ENCODE measurements around the gene PLSCR3.
"Not testable (repeated sequence)": the region's sequence is repeated elsewhere in the genome, so short reads cannot be mapped to it uniquely, and the experiment has no call there.

PLSCR3 gene

DNA sequence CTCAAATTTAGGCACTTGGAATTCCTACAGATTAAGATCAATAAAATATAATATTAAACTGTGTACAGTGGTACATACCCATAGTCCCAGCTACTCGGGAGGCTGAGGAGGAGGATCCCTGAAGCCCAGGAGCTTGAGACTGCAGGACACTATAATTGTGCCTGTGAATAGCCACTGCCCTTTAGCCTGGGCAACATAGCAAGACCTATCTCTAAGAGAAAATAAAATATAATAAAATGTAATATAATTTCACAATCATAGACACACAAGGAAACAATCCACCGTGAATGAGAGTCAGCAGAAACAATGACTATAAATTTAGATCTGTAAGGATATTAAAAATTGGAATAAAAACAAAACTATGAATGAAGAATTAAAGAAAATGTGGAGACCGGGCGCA, 23.5 kb downstream of the PLSCR3 start (continued):
- TF ChIP-seq, protein P1, sequence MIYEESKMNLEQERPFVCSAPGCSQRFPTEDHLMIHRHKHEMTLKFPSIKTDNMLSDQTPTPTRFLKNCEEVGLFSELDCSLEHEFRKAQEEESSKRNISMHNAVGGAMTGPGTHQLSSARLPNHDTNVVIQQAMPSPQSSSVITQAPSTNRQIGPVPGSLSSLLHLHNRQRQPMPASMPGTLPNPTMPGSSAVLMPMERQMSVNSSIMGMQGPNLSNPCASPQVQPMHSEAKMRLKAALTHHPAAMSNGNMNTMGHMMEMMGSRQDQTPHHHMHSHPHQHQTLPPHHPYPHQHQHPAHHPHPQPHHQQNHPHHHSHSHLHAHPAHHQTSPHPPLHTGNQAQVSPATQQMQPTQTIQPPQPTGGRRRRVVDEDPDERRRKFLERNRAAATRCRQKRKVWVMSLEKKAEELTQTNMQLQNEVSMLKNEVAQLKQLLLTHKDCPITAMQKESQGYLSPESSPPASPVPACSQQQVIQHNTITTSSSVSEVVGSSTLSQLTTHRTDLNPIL (CRISPR knock-in tag; IDR thresholded peaks at IDR 0.05; ENCODE audit: low read depth), result no peak
- TF ChIP-seq BACH2 (CRISPR knock-in tag; IDR thresholded peaks at IDR 0.05; ENCODE audit: borderline replicate concordance), result no peak

DNA sequence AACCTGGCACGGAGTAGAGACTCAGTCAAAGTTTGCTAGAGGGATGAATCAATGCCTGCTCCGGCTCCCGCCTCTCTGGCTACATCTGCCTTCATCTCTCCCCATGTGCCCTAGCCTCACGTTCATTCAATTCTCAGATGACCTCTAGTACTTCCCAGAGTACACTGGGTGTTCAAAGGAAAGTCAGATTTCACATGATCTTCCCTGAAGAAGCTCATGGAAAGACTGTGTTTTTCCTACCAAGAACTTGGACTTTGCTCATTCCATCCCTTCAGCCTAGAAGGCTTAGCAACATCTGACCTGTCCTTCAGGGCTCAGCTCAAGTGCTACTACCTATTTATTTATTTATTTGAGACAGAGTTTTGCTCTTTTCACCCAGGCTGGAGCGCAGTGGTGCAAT, 24.5 kb downstream of the PLSCR3 start:
- TF ChIP-seq TCF4 (CRISPR knock-in tag; IDR thresholded peaks at IDR 0.05; ENCODE audit: borderline replicate concordance) (no peak), ISL1 (CRISPR knock-in tag; IDR thresholded peaks at IDR 0.05) (no peak), PPARA (CRISPR knock-in tag; IDR thresholded peaks at IDR 0.05; ENCODE audit: borderline replicate concordance) (no peak), SNAI2 (CRISPR knock-in tag; IDR thresholded peaks at IDR 0.05) (no peak), TOX (CRISPR knock-in tag; IDR thresholded peaks at IDR 0.05; ENCODE audit: borderline replicate concordance) (no peak), ZNF70 (CRISPR knock-in tag; IDR thresholded peaks at IDR 0.05) (no peak), OSR1 (CRISPR knock-in tag; IDR thresholded peaks at IDR 0.05) (no peak), RARB (CRISPR knock-in tag; IDR thresholded peaks at IDR 0.05) (no peak), ZNF8 (CRISPR knock-in tag; IDR thresholded peaks at IDR 0.05) (no peak), GLIS3 (CRISPR knock-in tag; IDR thresholded peaks at IDR 0.05) (no peak), ARNTL (CRISPR knock-in tag; IDR thresholded peaks at IDR 0.05; ENCODE audit: borderline replicate concordance, low read depth) (no peak), ZC3H10 (CRISPR knock-in tag; IDR thresholded peaks at IDR 0.05) (no peak), ZFP30 (CRISPR knock-in tag; IDR thresholded peaks at IDR 0.05) (no peak), CSDC2 (CRISPR knock-in tag; IDR thresholded peaks at IDR 0.05) (no peak)
- TF ChIP-seq, protein P2, sequence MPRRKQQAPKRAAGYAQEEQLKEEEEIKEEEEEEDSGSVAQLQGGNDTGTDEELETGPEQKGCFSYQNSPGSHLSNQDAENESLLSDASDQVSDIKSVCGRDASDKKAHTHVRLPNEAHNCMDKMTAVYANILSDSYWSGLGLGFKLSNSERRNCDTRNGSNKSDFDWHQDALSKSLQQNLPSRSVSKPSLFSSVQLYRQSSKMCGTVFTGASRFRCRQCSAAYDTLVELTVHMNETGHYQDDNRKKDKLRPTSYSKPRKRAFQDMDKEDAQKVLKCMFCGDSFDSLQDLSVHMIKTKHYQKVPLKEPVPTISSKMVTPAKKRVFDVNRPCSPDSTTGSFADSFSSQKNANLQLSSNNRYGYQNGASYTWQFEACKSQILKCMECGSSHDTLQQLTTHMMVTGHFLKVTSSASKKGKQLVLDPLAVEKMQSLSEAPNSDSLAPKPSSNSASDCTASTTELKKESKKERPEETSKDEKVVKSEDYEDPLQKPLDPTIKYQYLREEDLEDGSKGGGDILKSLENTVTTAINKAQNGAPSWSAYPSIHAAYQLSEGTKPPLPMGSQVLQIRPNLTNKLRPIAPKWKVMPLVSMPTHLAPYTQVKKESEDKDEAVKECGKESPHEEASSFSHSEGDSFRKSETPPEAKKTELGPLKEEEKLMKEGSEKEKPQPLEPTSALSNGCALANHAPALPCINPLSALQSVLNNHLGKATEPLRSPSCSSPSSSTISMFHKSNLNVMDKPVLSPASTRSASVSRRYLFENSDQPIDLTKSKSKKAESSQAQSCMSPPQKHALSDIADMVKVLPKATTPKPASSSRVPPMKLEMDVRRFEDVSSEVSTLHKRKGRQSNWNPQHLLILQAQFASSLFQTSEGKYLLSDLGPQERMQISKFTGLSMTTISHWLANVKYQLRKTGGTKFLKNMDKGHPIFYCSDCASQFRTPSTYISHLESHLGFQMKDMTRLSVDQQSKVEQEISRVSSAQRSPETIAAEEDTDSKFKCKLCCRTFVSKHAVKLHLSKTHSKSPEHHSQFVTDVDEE (CRISPR knock-in tag; IDR thresholded peaks at IDR 0.05), result no peak
- TF ChIP-seq, protein P1 (CRISPR knock-in tag; IDR thresholded peaks at IDR 0.05; ENCODE audit: low read depth), result no peak
- TF ChIP-seq, protein P3, sequence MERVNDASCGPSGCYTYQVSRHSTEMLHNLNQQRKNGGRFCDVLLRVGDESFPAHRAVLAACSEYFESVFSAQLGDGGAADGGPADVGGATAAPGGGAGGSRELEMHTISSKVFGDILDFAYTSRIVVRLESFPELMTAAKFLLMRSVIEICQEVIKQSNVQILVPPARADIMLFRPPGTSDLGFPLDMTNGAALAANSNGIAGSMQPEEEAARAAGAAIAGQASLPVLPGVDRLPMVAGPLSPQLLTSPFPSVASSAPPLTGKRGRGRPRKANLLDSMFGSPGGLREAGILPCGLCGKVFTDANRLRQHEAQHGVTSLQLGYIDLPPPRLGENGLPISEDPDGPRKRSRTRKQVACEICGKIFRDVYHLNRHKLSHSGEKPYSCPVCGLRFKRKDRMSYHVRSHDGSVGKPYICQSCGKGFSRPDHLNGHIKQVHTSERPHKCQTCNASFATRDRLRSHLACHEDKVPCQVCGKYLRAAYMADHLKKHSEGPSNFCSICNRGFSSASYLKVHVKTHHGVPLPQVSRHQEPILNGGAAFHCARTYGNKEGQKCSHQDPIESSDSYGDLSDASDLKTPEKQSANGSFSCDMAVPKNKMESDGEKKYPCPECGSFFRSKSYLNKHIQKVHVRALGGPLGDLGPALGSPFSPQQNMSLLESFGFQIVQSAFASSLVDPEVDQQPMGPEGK (CRISPR knock-in tag; IDR thresholded peaks at IDR 0.05; ENCODE audit: borderline replicate concordance), result no peak
- TF ChIP-seq, protein P4, sequence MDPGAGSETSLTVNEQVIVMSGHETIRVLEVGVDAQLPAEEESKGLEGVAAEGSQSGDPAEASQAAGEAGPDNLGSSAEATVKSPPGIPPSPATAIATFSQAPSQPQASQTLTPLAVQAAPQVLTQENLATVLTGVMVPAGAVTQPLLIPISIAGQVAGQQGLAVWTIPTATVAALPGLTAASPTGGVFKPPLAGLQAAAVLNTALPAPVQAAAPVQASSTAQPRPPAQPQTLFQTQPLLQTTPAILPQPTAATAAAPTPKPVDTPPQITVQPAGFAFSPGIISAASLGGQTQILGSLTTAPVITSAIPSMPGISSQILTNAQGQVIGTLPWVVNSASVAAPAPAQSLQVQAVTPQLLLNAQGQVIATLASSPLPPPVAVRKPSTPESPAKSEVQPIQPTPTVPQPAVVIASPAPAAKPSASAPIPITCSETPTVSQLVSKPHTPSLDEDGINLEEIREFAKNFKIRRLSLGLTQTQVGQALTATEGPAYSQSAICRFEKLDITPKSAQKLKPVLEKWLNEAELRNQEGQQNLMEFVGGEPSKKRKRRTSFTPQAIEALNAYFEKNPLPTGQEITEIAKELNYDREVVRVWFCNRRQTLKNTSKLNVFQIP (CRISPR knock-in tag; IDR thresholded peaks at IDR 0.05; ENCODE audit: borderline replicate concordance, low read depth), result no peak
- no peak for ATAC-seq

DNA sequence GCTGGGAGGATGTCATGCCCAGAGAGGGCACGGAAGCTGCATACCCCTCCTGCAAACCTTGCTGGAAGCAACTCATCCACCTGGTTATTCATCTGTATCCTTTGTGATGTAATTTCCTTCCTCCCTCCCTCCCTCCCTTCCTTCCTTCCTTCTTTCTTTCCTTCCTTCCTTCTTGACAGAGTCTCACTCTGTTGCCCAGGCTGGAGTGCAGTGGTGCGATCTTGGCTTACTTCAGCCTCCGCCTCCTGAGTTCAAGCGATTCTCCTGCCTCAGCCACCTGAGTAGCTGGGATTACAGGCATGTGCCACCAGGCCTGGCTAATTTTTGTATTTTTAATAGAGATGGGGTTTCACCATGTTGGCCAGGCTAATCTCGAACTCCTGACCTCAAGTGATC, 25.7 kb downstream of the PLSCR3 start:
- not testable (repeated sequence) for ATAC-seq

DNA sequence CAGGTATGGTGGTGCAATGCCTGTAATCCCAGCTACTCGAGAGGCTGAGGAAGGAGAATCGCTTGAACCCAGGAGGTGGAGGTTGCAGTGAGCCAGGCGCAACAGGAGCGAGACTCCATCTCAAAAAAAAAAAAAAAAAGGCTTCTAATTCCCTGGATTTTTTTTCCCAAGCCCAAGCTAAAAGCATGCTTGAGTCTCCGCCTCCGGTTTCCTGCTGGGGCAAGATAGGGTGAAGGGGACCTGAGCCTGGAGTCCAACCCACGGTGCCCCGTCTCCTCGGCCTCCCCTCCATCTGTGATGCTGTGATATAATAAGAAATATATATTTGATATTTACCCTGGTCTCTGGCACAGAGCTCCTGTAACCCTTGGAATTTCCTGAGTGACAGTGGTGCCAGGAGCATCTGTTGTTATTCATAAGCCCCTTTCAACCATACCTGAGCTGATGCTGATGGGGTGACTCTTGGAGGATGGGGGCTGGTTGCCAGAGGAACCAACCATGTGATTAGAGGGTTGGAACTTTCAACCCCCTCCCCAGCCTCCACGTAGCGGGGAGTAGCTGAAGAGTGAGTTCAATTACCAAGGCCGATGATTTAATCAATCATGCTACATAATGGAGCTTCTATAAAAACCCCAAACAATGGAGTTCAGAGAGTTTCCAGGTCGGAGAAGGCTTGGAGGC, 26.3 kb downstream of the PLSCR3 start:
- no peak for ATAC-seq
- TF ChIP-seq TCF4 (CRISPR knock-in tag; IDR thresholded peaks at IDR 0.05; ENCODE audit: borderline replicate concordance) (no peak), GLIS3 (CRISPR knock-in tag; IDR thresholded peaks at IDR 0.05) (no peak), ZNF8 (CRISPR knock-in tag; IDR thresholded peaks at IDR 0.05) (no peak), ZNF70 (CRISPR knock-in tag; IDR thresholded peaks at IDR 0.05) (no peak), ZFP3 (CRISPR knock-in tag; IDR thresholded peaks at IDR 0.05) (no peak), BACH2 (CRISPR knock-in tag; IDR thresholded peaks at IDR 0.05; ENCODE audit: borderline replicate concordance) (no peak)
- TF ChIP-seq, protein P2 (CRISPR knock-in tag; IDR thresholded peaks at IDR 0.05), result no peak
- TF ChIP-seq, protein P3 (CRISPR knock-in tag; IDR thresholded peaks at IDR 0.05; ENCODE audit: borderline replicate concordance), result no peak
